GM10266 (cell line): ENCODE measurements around the gene VPS50.
A peak's percentile ranks its signal among the peaks of the same experiment; 100 is the strongest.

Experiments used
- DNase-seq: peaks from one replicate; pipeline ENCODE4 v3.0.0; 2012; ENCODE audit errors: extremely low spot score
- CTCF ChIP-seq: IDR thresholded peaks from 2 replicates; pipeline ENCODE4 v1.5.1; 2012; ENCODE audit warnings: mild to moderate bottlenecking, low read depth; ENCODE audit not compliant: control insufficient read depth, insufficient read depth; ENCODE audit errors: missing control alignments

Gene VPS50, protein sequence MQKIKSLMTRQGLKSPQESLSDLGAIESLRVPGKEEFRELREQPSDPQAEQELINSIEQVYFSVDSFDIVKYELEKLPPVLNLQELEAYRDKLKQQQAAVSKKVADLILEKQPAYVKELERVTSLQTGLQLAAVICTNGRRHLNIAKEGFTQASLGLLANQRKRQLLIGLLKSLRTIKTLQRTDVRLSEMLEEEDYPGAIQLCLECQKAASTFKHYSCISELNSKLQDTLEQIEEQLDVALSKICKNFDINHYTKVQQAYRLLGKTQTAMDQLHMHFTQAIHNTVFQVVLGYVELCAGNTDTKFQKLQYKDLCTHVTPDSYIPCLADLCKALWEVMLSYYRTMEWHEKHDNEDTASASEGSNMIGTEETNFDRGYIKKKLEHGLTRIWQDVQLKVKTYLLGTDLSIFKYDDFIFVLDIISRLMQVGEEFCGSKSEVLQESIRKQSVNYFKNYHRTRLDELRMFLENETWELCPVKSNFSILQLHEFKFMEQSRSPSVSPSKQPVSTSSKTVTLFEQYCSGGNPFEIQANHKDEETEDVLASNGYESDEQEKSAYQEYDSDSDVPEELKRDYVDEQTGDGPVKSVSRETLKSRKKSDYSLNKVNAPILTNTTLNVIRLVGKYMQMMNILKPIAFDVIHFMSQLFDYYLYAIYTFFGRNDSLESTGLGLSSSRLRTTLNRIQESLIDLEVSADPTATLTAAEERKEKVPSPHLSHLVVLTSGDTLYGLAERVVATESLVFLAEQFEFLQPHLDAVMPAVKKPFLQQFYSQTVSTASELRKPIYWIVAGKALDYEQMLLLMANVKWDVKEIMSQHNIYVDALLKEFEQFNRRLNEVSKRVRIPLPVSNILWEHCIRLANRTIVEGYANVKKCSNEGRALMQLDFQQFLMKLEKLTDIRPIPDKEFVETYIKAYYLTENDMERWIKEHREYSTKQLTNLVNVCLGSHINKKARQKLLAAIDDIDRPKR

DNA sequence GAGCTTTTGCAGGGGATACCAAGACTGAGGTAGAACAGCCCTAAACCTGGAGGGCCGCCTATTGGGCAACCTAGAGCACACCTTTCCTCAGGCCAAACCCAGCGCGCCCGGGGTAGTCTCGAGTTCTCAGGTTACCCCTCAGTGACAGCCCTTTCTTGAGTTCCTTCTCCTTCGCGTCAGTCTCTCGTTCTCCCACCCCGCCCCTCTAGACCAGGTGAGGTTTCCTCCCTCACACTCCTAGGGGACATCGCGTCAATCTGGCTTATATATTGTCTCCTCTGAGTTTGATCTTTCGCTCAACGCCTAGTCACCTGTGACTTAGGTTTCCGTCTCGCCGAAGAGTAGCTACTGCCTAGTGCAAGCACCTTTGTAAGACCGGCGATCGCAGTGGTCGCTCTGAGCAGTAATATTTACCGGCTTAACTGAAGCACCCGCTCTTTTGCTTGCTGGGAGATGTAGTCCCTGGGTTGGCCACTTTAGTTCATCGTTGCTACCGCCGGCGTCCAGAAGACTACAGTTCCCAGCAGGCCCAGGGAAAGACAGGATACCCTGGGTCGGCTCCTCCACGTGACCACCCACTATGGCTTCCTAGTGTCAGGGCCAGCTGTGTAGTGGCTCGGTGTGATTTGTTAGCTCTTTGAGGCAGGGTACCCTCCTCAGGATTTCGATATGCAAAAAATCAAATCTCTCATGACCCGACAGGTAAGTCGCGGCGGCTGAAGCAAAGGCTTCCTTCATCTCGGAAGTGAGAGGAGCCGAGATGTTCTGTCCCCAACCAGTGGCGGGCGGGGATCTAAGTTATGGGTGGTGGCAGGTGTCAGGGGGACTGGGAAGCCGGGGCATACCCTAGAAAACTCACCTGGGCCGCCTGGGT is at the start of gene VPS50:
Gene VPS50 (plus strand): TSS at position 568 of the 874 bp plus-strand sequence. CDS start 102 bp downstream, at position 670.
- no peak for TF ChIP-seq CTCF
- DNase-seq = peak; percentile 86

DNA sequence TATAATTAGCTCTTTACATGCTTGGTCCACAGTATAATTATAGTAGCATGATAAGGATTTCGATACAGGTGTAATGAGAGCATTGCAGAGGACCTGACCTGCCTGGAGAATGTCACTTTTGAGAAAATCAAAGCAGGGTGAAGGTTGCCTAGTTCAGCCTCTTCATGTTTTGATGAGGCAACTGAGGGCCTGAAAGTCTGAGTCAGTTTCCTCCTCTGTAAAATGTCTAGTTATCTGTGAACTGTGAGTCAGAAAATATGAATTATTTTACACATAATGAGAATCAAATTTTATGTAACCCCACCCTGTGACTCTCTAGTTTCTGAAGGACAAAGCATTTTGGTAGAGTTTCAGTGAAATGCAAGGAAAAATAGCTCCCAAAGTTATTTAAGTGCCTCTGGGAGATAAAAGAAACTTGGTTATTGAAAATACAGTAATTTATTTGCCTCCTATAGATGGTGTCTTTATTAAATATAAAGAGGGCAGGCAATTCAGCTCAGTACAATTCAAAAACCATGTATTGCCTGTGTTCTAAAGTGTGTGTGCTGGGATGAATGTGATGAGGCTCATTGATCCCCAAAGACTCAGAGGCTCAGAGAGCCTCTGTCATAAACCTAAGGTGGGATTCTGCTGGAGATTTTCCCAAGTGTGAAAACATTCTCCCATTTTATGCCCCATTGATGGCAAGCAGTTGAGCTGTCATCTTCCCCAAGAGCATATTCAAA is 46.7 kb upstream of the VPS50 start:
- TF ChIP-seq CTCF = no peak

GRCh38 chr7:93188870-93189634 is 43.1 kb upstream of the VPS50 start:
- TF ChIP-seq CTCF = no peak
- DNase-seq = no peak

More for the DNA sequence above, 46.7 kb upstream of the VPS50 start:
- DNase-seq = no peak

GRCh38 chr7:93194386-93194785 is 37.8 kb upstream of the VPS50 start:
- DNase-seq = no peak
- no peak for TF ChIP-seq CTCF

GRCh38 chr7:93196336-93196735 is 35.8 kb upstream of the VPS50 start:
- DNase-seq = no peak
- no peak for TF ChIP-seq CTCF
